GM21526 (cell line): ENCODE results near the gene SPPL3.
"Not testable (repeated sequence)": the region's sequence is repeated elsewhere in the genome, so short reads cannot be mapped to it uniquely, and the experiment has no call there.

Experiments used
- ATAC-seq: cut with Tn5 transposase; IDR thresholded peaks from one replicate; pipeline ENCODE4 v1.9.1; 2021; ENCODE audit warnings: moderate library complexity; ENCODE audit not compliant: unreplicated experiment, low FRiP score

The SPPL3 gene, protein sequence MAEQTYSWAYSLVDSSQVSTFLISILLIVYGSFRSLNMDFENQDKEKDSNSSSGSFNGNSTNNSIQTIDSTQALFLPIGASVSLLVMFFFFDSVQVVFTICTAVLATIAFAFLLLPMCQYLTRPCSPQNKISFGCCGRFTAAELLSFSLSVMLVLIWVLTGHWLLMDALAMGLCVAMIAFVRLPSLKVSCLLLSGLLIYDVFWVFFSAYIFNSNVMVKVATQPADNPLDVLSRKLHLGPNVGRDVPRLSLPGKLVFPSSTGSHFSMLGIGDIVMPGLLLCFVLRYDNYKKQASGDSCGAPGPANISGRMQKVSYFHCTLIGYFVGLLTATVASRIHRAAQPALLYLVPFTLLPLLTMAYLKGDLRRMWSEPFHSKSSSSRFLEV

DNA sequence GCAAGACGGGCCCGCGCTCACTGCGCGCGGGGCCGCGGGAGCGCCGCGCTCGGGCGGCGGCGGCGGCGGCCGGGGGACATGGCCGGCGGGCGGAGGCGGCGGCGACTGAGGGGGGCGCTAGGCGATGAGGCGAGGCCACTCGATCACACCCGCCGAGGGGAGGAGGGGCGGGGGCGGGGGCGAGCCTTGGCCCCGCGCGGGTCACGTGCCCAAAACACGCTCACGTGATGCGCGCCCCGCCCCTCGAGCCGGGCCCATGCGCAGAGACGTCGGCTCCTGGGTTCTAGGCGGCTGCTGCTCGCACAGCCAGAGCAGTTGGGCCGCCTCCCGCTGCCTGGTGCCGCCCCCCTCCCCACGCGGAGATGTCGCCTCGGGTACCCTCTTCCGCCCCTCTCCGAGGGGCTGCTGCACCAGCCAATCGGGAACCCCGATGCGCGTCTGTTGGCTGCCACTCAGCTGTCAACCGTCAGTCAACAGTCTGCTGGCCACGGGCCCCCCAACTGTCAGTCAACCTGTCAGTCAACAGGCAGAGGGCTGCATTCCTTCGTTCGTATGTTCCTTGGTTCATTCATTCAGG lies at the start of gene SPPL3:
TSS of gene SPPL3 (minus strand) at position 162 of the 577 bp plus-strand sequence. CDS start 491 bp downstream, outside the sequence.
- ATAC-seq, result peak; percentile 51

GRCh38 chr12:120950807-120951206 lies 46.6 kb upstream of the SPPL3 start:
- no peak for ATAC-seq

- not testable (repeated sequence) for ATAC-seq
These were observed 46.2 kb upstream of the SPPL3 start for GRCh38 chr12:120950260-120950799.

DNA sequence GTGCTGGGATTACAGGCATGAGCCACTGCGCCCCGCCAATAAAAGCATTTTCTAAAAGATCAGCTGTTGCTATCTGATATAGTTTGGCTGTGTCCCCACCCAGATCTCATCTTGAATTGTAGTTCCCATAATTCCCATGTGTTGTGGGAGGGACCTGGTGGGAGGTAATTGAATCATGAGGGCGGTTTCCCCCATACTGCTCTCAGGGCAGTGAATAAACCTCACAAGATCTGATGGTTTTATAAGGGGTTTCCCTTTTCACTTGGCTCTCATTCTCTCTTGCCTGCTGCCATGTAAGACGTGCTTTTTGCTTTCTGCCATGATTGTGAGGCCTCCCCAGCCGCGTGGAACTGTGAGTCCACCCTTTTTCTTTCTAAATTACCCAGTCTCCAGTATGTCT lies 41.4 kb upstream of the SPPL3 start:
- not testable (repeated sequence) for ATAC-seq

DNA sequence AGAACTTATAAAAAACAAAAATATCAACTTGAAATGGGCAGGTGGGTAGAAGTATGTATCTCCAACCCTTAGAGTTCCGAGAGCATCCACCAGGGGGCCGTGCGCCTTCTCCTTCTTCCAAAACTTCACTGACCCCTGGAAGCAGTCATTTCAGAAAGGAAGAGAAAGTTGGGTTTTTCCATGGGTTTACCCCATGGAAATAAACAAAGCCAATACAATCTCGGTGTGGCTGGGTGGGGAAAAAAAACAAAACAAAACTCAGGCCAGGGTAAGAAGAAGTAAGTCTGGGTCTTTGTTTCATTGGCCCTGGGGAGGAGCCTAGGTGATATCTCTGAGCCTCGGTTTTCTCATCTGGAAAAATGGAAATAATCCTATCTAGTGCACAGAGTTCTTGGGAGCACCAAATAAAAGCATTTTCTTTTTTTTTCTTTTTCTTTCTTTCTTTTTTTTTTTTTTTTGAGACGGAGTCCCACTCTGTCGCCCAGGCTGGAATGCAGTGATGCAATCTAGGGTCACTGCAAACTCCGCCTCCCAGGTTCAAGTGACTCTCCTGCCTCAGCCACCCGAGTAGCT lies 40.6 kb upstream of the SPPL3 start:
- no peak for ATAC-seq

DNA sequence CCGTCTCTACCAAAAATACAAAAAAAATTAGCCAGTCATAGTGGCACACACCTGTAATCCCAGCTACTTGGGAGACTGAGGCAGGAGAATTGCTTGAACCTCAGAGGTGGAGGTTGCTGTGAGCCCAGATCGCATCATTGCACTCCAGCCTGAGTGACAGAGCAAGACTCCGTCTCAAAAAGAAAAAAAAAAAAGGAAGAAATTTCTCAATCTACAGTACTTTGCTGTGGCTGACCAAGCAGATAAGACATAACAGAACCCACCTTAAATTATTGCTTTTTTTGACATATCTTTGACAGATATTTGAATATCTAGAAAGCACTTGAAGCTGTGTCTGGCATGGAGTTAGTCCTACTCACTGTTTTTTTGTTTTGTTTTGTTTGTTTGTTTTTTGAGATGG lies 39.3 kb upstream of the SPPL3 start:
- no peak for ATAC-seq

DNA sequence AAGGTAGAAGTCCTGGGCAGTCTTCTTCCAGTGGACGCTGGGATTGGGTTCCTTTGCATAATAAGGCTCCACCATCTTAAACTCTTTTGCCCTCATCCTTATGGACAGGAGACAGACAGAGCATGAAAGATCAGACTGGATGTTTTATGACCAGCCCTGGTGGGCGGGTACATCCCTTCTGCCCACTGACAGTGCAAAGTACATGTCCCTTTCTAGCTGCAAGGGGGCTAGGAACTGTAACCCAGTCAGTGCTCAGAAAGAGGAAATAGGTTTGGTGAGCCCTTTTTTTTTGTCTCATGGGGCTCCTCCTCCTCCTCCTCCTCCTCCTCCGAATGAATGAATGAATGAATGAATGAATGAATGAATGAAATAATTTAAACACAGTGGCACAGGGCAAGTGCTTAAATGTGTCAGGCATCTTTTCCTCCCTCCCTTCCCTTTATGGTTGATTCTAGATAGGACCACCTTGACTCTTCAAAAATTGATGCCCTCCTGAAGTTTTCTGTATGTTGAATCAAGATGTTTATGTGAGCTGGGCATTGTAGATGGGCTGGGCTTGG lies 37.8 kb upstream of the SPPL3 start:
- no peak for ATAC-seq

DNA sequence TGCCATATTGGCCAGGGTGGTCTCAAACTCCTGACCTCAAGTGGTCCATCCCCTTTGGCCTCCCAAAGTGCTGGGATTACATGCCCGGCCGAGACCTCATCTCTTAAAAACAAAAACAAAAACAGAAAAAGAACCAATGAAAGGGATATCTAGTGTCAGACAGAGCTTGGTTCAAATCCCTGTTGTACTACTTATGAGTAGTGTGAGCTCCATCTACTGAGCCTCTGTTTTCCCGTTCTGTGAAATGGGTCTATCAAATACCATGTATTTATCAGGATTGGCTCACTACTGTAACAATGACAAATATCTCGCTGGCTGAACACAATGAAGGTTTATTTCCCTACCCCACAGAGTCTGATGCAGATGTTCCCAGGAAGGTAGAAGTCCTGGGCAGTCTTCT lies 37.3 kb upstream of the SPPL3 start:
- ATAC-seq, result no peak

DNA sequence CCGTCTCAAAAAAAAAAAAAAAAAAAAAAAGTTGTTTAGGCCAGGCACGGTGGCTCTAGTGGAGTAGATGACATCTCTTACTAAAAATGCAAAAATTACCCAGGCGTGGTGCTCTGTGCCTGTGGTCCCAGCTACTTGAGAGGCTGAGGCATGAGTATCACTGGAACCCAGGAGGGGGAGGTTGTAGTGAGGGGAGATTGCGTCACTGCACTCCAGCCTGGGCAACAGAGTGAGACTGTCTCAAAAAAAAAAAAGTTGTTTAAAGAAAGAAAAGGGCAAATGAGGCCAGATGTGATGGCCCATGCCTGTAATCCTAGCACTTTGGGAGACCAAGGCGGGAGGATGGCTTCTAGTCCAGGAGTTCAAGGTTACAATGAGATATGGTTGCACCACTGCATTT lies 36.6 kb upstream of the SPPL3 start:
- no peak for ATAC-seq

GRCh38 chr12:120940006-120940405 lies 35.8 kb upstream of the SPPL3 start:
- ATAC-seq, result no peak

DNA sequence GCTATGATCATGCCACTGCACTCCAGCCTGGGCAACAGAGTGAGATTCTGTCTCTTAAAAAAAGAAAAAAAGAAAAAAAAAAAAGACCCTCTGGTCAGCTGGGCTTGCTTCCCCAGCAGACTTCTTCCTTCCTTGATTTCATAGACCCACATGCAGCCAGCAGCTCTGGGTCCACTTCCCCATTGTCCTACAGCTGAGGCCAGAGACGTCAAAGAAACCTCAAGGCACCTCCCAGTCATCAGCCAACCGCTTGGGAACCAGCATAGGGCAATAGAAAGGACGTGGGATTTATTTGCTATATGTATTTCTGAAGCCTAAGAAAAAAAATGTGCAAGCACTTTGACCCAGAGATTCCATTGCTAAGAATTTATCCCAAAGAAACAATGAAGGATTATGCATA lies 35.4 kb upstream of the SPPL3 start:
- ATAC-seq, result no peak

DNA sequence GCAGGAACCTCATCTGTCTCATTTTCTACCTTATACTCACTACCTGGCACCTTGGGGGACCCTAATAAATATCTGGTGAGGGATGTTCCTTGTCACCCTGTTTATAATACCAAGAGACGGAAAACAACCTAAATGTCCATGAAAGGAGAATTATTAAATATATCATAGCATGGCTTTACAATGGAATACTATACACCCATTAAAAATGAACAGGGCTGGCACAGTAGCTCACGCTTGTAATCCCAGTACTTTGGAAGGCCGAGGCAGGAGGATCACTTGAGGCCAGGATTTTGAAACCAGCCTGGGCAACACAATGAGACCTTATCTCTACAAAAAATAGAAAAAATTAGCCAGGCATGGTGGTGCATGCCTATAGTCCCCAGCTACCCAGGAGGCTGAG lies 34.3 kb upstream of the SPPL3 start:
- no peak for ATAC-seq

GRCh38 chr12:120936197-120936596 lies 32.0 kb upstream of the SPPL3 start:
- no peak for ATAC-seq

DNA sequence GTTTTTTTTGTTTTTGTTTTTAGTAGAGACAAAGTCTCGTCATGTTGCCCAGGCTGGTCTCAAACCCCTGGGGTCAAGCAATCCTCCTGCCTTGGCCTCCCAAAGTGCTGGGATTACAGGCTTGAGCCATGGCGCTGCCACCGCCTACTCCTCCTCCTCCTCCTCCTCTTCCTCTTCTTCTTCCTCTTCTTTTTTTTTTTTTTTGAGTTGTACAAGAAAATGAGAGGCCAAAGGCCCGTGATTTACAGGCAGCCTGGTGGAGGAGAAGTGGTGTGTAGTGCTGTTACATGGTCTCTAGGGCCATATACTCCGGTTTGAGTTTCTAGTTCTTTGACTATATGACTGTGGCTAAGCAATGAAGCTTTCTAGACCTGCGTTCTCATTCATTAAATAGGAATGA lies 29.6 kb upstream of the SPPL3 start:
- no peak for ATAC-seq

DNA sequence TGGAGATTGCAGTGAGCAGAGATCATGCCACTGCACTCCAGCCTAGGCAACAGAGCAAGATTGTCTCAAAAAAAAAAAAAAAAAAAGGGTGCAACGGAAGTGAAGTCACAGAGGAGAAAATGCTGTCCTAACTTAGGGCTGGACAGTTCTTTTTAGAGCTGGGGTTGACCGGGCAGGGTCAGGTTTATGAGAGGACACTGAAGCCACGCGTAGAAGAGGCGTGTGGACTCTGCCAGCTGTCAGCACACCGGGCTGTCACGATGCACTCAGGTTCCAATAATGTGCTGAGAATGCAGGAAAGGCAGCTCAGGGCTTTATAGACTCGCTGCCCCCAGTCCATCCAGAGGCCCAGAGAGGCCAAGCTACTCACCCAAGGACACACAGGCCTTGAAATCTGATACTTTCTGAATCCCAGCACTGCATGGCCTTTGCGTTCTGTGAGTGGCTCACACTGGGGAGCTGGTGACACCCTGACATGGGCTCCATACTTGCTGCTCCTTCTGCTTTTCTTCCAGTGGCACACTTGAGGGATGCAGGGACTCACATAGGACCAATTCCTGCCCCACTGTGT lies 28.9 kb upstream of the SPPL3 start:
- ATAC-seq, result no peak

GRCh38 chr12:120932058-120932457 lies 27.9 kb upstream of the SPPL3 start:
- no peak for ATAC-seq

- no peak for ATAC-seq
These were observed 25.9 kb upstream of the SPPL3 start for GRCh38 chr12:120930032-120930431.

- no peak for ATAC-seq
These were observed 24.9 kb upstream of the SPPL3 start for GRCh38 chr12:120928864-120929652.

DNA sequence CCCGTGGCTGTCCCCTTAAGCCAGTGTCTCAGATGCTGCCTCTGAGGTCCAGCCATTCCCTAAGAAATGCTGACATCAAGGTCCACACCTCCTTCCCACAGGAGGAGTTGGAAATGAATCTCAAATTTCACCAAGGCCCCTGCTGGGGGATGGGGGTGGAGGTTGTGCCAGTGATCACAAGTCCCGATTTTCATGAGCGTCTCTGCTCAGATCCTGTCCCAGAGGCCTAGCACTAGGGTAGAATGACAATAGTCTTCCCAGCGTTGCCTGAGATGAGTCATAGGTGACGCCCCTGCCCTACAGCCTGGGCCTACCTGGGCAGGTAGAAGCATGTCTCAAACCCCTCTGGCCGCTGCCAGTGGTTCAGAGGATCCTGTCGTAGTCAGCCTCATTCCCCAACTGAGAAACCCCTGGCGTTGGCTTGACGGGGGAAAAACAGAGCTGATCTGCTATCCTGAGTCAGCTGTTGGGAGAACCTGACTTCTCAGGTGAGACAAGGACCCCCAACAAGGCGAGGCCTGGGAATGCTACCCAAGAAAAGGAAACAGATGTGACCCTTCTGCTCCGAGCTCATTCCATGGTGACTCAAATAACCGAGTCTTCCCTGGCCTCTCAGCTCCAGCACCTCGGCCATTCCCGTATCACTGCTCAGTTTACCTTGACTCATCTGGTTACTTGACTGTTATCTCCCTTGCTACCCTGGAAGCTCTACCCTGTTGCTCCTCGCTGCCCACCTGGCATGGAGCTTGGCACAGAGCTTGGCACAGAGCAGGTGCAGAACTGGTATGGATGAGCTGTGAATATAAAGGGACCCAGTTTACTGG lies 21.8 kb upstream of the SPPL3 start:
- no peak for ATAC-seq
